Measurements from ENCODE around the gene ALDH8A1.

- TF ChIP-seq CTCF (IDR thresholded peaks at IDR 0.05 in 8 of 11, conservative IDR thresholded peaks at IDR 0.05 in 3 of 11) (no peak), POLR2A (IDR thresholded peaks at IDR 0.05) (no peak)
Measured at GRCh38 chr6:134936931-134937330, 13.0 kb downstream of the ALDH8A1 start.
